Lower leg skin (tissue), 4 donors: ENCODE results near the gene OR56B4. TPM values are rescaled to one million over a fixed set of nuclear protein-coding genes. Genes with fewer than 3 reads are reported as not detected.

Experiments used
- DNase-seq, 2 donors: peaks; one replicate each; pipeline ENCODE4 v3.0.0-alpha.2; 2019; ENCODE audit warnings: low spot score in 2 of 2
- H3K4me3 ChIP-seq: fragments of 200-600 bp; sonication (generic); 2 replicates; pipeline ENCODE4 v1.5.1; 2017; ENCODE audit warnings: mild to moderate bottlenecking, low read depth; ENCODE audit not compliant: poor library complexity, severe bottlenecking
- POLR2A ChIP-seq, 2 donors: fragments of 450-650 bp; IDR thresholded peaks; one replicate each; pipeline ENCODE4 v1.6.1; 2016 to 2017; ENCODE audit warnings: antibody characterized with exemption in 2 of 2, mild to moderate bottlenecking in 1 of 2, moderate library complexity in 1 of 2
- WGBS, 2 donors: methylation state at CpG; one replicate each; pipeline ENCODE4 v1.1.5; 2018; 5-methylcytosine and 5-hydroxymethylcytosine counted together
- intact Hi-C: fragments of 100-400 bp; cut with DNase I; formaldehyde crosslinking; loops from one replicate; pipeline ENCODE4 v1.15.0; 2023; ENCODE audit warnings: low total_unique reads
- total RNA-seq, 4 donors: library from RNA; depleted of rRNA; stranded (reverse); fragments of >200 nt; gene quantifications; one replicate each; pipeline ENCODE4 v1.1.0, GENCODE V29; 2016
- TF ChIP-seq, protein P1 (sequence below), 3 donors: fragments of 450-650 bp; IDR thresholded peaks; one replicate each; pipeline ENCODE4 v1.5.1; 2016; ENCODE audit warnings: antibody characterized with exemption in 3 of 3, mild to moderate bottlenecking in 3 of 3, moderate library complexity in 2 of 3

OR56B4 gene
- total RNA-seq, 4 donors from 2014 or later: not detected

GRCh38 chr11:6083129-6083528 lies 24.4 kb upstream of the OR56B4 start:
- TF ChIP-seq, protein P1, sequence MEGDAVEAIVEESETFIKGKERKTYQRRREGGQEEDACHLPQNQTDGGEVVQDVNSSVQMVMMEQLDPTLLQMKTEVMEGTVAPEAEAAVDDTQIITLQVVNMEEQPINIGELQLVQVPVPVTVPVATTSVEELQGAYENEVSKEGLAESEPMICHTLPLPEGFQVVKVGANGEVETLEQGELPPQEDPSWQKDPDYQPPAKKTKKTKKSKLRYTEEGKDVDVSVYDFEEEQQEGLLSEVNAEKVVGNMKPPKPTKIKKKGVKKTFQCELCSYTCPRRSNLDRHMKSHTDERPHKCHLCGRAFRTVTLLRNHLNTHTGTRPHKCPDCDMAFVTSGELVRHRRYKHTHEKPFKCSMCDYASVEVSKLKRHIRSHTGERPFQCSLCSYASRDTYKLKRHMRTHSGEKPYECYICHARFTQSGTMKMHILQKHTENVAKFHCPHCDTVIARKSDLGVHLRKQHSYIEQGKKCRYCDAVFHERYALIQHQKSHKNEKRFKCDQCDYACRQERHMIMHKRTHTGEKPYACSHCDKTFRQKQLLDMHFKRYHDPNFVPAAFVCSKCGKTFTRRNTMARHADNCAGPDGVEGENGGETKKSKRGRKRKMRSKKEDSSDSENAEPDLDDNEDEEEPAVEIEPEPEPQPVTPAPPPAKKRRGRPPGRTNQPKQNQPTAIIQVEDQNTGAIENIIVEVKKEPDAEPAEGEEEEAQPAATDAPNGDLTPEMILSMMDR (IDR thresholded peaks at IDR 0.05): no peak
- TF ChIP-seq POLR2A (IDR thresholded peaks at IDR 0.05): no peak
- WGBS, 2 donors: 66 to 87% methylated on average over 2 of the region's 2 CpGs
- DNase-seq: no peak
- intact Hi-C loops: no loop called here
- no peak overlapping the region for H3K4me3 ChIP-seq

DNA sequence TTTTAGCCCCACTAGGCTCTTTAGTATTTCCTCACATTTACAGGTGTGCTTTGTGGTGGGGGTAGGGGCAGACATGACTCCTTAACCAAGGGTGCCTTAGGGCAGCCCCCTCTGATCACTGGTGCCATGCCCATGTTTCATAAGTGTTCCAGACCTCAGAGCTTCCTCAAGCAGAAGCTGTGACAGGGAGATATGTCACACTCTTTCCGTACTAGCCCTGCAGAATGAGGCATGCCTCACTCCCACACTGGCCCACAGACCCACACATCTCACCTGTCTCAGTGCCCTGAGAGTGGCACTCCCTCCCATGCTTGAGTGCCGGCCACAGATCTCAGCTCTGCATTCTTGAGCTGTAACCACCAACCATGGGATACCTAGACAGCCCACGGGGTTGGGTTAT lies 22.9 kb upstream of the OR56B4 start:
- no peak for DNase-seq
- intact Hi-C loops: no loop called here
- TF ChIP-seq, protein P1 (IDR thresholded peaks at IDR 0.05): no peak
- TF ChIP-seq POLR2A (IDR thresholded peaks at IDR 0.05): no peak
- no peak overlapping the region for H3K4me3 ChIP-seq
- 70 to 78% methylated on average over 3 of the region's 3 CpGs for WGBS, 2 donors

DNA sequence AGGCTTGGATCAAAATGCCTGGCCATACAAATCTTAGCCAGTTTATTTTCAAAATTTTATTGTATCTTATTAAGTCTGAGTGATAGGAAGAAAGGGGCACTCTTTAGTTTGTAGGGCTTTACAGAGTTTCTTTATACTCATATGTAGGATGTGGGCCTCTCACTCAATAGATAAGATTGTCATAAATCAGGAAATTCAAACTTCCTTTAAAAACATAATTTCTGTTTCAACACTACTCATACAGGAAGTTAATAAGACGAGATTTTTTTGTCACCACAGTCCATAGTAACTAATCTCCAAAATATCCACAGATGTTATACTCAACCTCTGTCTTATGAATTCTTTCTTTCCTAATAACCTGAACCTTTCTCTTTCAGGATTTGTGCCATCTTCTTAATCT lies 13.3 kb upstream of the OR56B4 start:
- 38 to 43% methylated on average over 1 of the region's 1 CpG for WGBS, 2 donors

DNA sequence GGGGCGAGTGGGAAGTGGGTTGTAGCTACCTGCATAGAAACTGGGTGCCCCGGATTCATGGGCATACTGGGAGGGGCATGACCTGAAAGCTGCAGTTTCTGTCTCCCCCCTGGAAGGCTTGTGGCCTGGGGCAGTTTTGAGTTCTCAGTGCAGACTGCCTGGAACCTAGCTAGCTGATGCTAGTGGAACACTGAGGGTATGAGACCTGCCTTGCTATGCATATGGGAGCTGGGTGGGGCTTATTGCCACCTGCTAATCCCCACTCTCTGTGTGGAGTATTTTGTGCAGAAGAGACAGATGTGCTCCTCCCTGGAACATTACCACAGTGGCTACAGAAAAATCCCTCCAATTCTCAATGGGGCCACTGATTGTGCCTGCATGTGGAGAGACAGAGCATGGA lies 11.7 kb upstream of the OR56B4 start:
- DNase-seq: no peak
- intact Hi-C loops: no loop called here
- no peak overlapping the region for H3K4me3 ChIP-seq
- TF ChIP-seq, protein P1 (IDR thresholded peaks at IDR 0.05): no peak
- no peak for TF ChIP-seq POLR2A (IDR thresholded peaks at IDR 0.05)
- 72 to 76% methylated on average over 2 of the region's 2 CpGs for WGBS, 2 donors

More for the DNA sequence above, 13.3 kb upstream of the OR56B4 start:
- intact Hi-C loops: no loop called here
- no peak overlapping the region for H3K4me3 ChIP-seq
- DNase-seq: no peak
- TF ChIP-seq POLR2A (IDR thresholded peaks at IDR 0.05): no peak
- TF ChIP-seq, protein P1 (IDR thresholded peaks at IDR 0.05): no peak

GRCh38 chr11:6096417-6096816 lies 11.1 kb upstream of the OR56B4 start:
- DNase-seq: no peak
- WGBS, 2 donors: 68 to 78% methylated on average over 2 of the region's 2 CpGs
- TF ChIP-seq, protein P1 (IDR thresholded peaks at IDR 0.05): no peak
- no peak for TF ChIP-seq POLR2A (IDR thresholded peaks at IDR 0.05)
- no peak overlapping the region for H3K4me3 ChIP-seq
- intact Hi-C loops: no loop called here

DNA sequence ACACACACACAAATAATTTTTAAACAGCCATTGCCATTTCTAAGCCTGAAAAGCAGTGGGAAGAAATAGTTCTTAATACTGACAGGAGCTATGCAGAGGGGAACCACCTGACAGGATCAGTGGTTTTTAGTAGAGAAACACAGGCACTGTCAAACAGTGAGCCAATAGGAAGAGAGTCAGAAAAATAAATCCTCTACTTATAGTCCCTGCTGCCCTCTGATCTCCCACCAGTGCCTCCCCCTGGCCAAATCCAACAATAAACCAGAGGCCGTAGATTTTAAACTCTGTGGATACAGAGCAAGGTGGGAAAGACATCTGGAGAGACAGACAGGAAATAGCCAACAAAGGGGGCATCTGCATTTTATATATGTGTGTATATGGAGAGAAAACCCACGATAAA lies 7.9 kb upstream of the OR56B4 start:
- intact Hi-C loops: no loop called here
- DNase-seq: no peak
- TF ChIP-seq, protein P1 (IDR thresholded peaks at IDR 0.05): no peak
- no peak for TF ChIP-seq POLR2A (IDR thresholded peaks at IDR 0.05)
- 35 to 65% methylated on average over 2 of the region's 2 CpGs for WGBS, 2 donors
- H3K4me3 ChIP-seq: no peak overlapping the region
